GM19023 (cell line): ENCODE measurements around the gene RNF144A.
"Not testable (repeated sequence)": the region's sequence is repeated elsewhere in the genome, so short reads cannot be mapped to it uniquely, and the experiment has no call there.

Experiments
- ATAC-seq: cut with Tn5 transposase; IDR thresholded peaks from one replicate; pipeline ENCODE4 v1.9.1; 2021; ENCODE audit warnings: mild to moderate bottlenecking, moderate library complexity; ENCODE audit not compliant: unreplicated experiment

RNF144A gene

DNA sequence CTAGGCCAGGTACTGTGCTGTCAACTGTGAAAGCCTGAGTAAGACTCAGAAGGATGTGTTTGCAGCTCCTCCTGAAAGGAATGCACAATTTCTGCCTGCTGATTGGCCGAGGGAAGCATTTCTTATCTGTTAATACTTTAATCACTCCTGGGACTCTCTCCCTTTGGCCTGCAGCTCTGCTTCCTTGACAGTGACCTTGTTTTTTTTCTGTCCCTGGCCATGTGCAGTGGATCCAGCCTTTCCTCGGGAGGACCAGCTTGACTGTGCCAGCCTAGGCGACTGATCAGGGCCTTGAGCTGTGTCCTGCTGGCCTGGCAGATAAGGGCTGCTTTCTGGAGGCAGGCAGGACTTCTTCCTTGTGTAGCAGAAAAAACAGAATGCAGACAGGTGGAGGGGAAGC is 10.0 kb downstream of the RNF144A start:
- ATAC-seq, result no peak

- ATAC-seq, result no peak
Measured at GRCh38 chr2:6927753-6928152, 10.5 kb downstream of the RNF144A start.

GRCh38 chr2:6928452-6928851 is 11.2 kb downstream of the RNF144A start:
- ATAC-seq, result no peak

DNA sequence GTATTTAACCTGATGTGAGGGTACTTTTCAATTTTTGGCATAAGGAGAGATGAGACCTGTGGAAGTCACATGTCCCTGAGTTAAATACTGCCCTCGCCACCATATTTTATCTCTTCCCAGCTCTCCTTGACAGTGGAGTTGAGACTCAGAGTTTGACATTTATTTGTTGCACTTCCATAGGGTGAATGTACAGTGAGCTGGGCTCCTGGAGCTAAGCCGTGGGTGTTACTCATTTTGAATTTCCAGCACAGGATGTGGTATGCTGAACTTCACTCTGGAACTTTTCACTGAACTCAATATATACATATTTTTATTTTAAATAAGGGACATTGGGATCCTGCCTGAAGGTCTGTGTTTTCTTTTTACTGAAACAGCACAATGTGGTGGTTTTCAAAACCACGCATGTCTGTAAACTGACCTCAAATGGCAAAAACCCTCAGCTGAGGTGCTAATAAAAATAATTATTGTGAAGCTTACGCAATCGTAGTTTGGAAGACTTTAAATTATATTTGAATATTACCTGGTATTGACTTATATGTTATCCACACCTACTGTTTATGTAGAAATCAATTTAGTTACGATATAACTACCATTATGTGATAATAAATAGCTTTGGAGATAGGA is 12.1 kb downstream of the RNF144A start:
- ATAC-seq, result no peak

DNA sequence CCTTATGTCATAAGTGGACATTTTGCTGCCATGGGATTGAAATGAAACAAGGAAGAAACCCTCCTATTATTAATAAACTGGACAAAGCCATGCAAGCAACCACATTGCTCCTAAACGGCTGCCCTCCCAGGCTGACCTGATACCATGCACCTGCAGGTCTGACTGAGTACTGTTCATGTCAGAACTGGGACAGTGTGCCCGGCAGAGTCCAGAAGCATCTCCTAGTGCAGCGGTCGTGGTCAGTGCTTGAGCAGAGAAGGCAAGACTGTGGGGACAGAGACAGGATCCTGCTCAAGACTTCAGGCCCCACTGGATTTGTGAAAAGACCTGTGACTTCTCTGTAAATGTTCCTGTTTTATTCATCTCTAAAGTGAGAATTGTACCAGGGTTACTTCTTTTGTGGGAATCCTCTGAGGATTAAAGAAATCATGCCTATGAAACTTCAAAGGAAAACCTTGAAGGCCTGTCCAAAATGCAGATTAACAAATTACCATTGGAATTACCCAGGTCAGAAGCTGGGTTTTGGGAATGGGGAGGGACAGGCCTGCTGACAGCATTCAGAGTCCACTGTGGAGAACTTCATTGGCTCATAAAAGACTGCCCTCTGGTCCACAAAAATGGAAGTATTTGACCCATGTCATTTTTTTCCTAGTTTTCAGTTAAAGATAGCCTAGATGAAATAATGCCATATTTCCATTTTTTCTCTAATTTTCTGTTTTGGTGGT is 13.9 kb downstream of the RNF144A start:
- no peak for ATAC-seq

GRCh38 chr2:6931753-6932152 is 14.5 kb downstream of the RNF144A start:
- no peak for ATAC-seq

DNA sequence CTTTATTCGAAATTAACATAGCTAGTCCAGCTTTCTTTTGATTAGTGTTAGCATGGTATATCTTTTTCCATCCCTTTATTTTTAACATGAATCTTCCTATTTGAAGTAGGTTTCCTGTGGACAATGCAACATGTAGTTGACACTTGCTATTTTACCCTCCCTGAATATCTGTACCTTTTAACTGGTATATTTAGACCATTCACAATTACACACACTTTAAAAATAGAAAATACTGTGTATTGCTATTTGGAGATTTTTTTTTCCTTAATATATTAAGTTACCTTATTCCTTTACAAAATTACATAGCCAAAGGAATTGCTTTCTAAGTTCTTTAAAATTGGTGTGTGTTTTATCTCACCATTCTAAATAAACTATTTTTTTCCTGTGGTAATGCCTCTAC is 15.0 kb downstream of the RNF144A start:
- ATAC-seq, result no peak

DNA sequence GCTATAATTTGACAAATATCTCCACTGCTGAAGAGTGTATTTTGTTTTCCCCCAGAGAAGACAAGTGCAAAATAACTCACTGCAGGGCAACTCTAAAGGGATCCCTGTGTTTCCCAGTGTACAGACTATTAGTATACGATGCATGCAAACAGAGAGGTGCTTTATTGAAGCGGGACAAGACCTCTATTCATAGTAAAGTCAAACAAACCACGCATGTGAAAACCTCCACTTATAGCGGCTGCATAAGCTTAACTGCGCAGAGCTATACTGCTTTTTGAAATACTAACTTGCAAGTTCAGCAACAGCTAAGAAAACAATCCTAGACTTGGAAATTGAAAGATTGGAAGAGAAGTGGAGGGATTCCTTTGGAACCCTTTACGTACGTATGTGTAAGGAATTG is 15.6 kb downstream of the RNF144A start:
- no peak for ATAC-seq

DNA sequence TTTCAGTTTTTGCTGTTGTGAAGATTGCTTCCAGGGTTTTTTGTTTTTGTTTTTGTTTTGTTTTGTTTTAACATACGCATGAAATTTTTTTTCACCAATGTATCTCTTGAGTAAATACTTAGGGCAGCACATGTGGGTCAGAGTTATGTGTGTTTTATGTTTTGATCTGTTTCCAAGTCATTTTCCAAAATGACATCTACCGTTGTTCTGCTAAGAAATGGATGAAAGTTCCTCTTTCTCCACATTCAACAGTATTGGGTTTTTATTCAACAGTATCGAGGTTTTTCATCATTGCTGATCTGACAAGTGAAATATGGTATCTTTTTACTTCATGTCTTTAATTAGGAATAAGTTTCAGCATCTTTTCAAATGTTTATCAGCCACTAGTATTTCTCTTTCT is 16.7 kb downstream of the RNF144A start:
- no peak for ATAC-seq

- no peak for ATAC-seq
Measured at GRCh38 chr2:6934345-6934744, 17.1 kb downstream of the RNF144A start.

DNA sequence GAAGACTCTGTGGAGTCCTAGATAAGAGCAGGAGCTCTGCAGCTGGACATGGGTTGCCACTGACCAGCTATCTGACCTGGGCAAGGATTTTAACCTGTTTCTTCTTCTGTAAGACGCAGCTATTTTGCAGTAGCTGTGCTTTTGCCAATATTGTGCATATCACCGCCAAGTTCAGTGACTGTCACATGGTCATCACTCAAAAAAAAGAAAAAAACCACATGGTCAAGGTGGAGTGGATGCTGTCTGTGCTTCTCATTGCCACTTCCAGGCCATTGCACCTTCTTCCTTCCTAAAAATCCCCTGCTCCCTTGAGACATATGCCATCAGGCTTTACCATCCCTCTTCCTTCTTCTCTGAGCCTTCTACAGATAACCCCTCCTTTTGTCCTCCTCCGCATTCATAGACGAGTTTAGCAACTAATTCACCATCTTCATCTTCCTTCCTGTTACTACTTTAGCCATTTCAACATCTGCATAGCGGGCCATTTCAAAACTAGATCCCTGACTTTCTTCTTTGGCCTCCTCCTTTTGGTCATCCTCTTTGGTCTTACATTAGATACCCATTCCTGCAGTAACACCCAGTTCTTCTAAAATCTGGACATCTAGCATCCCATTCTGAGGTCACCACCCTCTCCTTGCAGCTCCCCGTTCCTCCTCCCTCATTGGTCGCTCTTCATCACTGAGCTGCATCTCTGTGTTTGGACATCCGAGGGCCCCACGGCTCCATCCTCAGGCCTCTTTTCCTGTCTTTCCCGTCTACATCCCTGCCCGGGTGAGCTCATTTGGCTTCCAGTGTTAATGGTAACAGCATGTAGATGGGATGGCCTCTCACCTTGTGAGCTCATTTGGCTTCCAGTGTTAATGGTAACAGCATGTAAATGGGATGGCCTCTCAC is 17.8 kb downstream of the RNF144A start:
- ATAC-seq, result no peak

DNA sequence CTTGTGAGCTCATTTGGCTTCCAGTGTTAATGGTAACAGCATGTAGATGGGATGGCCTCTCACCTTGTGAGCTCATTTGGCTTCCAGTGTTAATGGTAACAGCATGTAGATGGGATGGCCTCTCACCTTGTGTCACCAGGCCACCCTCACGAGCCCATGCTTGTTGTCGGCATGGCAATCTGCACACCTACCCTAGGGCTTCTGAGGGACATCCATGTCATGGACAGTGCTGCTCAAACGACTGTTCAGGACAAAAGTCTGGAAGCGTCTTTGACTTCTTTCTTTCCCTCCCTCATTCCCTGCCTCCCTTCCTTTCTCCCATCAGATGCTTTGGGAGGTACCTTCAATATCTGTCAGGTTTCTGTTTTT is 18.4 kb downstream of the RNF144A start:
- ATAC-seq, result not testable (repeated sequence)

DNA sequence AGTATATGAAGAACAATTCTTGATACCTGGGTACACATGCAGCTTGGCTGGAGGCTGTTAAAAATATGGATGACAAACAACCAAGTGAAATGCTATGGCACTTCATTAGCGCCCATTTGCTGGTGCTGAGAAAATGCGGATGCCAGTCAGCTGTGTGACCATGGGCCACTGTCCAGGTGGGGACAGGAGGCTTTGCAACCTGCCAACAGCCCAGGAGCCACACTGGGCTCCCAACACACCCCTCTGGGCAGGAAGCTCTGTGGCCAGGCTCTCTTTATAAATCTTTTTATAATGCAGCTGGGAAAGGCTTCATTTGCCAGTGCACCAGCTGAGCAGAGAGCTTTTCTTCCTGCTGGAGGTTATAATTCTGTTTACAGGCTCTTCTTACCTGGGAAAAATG is 19.9 kb downstream of the RNF144A start:
- ATAC-seq, result no peak

- no peak for ATAC-seq
Measured at GRCh38 chr2:6937582-6937981, 20.4 kb downstream of the RNF144A start.

DNA sequence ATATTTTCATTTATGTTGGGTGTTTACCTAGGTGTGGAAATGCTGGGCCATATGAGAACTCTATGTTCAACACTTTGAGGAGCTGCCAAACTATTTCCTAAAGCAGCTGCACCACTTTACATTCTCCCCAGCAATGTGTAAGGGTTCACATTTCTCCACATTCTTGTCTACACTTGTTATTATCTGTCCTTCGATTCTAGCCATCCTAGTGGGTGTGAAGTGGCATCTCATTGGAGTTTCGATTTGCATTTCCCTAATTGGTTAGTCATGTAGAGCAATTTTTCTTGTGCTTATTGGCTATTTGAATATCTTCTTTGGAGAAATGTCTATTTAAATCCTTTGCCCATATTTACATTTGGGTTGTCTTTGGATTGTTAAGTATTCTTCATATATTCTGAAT is 21.9 kb downstream of the RNF144A start:
- no peak for ATAC-seq

GRCh38 chr2:6940820-6941219 is 23.6 kb downstream of the RNF144A start:
- no peak for ATAC-seq

GRCh38 chr2:6941299-6942046 is 24.3 kb downstream of the RNF144A start:
- ATAC-seq, result no peak

- ATAC-seq, result no peak
Measured at GRCh38 chr2:6942848-6943247, 25.6 kb downstream of the RNF144A start.

- no peak for ATAC-seq
Measured at GRCh38 chr2:6943523-6943922, 26.3 kb downstream of the RNF144A start.

DNA sequence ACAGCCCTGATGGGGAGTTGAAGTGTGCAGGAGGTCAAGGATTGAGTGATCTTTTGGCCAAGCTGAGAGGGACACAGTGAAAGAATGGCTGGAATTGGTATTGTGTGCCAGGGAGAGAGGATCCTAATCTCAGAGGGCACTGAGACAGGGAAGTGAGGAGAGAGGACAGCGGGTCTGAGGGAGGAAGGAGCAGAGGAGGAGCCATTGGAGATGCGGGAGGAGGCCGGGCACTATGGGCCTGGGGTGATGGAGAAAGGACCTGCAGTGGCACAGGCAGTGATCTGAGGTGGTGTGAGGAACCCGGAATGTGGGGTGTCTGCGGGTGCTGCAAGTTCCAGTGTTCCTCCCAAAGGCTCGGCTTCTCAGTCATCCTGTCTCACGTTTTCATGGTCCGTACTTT is 26.8 kb downstream of the RNF144A start:
- ATAC-seq, result no peak

DNA sequence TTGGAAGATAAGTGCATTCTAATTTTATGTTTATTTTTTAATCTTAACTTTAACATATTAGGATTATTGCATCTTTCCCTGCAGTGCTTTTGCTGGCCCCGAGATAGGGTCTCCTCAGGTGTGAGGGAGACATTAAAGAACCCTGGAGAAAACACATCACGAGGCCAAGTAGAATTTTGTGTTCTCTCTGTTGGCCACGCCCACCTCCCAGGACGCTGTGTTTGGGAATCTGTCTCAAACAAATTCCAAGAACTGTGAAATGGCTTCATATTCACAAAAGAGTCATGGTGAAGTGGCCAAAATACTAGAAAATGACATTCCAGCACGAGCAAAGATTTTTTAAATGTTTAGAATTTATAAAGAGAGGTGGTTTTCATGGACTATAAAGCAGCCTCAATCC is 27.3 kb downstream of the RNF144A start:
- ATAC-seq, result no peak
